ENCODE results near the gene CENPP.

DNA sequence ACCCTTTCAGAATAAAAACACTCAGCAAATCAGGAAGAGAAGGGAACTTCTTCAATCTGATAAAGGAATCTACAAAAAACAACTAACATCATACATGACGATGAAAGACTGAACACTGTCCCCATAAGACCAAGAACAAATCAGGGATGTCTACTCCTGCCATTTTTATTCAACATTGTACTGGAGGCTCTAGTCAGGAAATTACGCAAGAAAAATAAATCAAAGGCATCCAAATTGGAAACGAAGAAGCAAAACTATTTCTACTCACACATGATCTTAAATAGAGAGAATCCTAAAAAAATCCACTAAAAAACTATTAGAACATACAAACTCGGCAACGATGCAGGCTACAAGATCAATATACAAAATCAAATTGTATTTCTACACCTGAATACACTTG lies 301.9 kb downstream of the CENPP start:
- no peak for TF ChIP-seq GATA2 (IDR thresholded peaks at IDR 0.05; ENCODE audit: low read depth, low read length)
- TF ChIP-seq GATA3 (IDR thresholded peaks at IDR 0.05; ENCODE audit: low read depth, low read length), result no peak

Data from SH-SY5Y (cell line).